HepG2 (cell line): ENCODE data around the gene TSEN54. TPM values are rescaled to one million over a fixed set of nuclear protein-coding genes. Genes with fewer than 3 reads are reported as not detected.

Experiments
- ARNT2 ChIP-seq: sonication (generic); formaldehyde crosslinking; IDR thresholded peaks from 2 replicates; pipeline ENCODE4 v1.8.0; 2022; ENCODE audit warnings: mild to moderate bottlenecking, low read depth, missing genetic modification reagents, moderate library complexity
- ATF2 ChIP-seq: sonication (generic); formaldehyde crosslinking; IDR thresholded peaks from 2 replicates; pipeline ENCODE4 v1.4.0; 2020; ENCODE audit warnings: missing genetic modification reagents
- ATF7-NPFF ChIP-seq: sonication (generic); formaldehyde crosslinking; IDR thresholded peaks from 2 replicates; pipeline ENCODE4 v1.8.1; 2023; ENCODE audit warnings: mild to moderate bottlenecking, low read depth, missing genetic modification reagents, moderate library complexity
- CENPT ChIP-seq: sonication (generic); formaldehyde crosslinking; IDR thresholded peaks from 2 replicates; pipeline ENCODE4 v1.8.0; 2022; ENCODE audit warnings: low read depth, mild to moderate bottlenecking, moderate library complexity, missing genetic modification reagents
- EP300 ChIP-seq, 3 experiments: sonication (generic) in 1 of 3; formaldehyde crosslinking in 1 of 3; IDR thresholded peaks; 2 replicates each; pipeline versions ENCODE4 v1.5.1 to v1.6.1; 2011 to 2020; ENCODE audit warnings: low read depth in 2 of 3, low read length in 2 of 3, borderline replicate concordance in 1 of 3, improper control_type of control experiment in 1 of 3, mild to moderate bottlenecking in 1 of 3, missing genetic modification reagents in 1 of 3, moderate library complexity in 1 of 3
- HMG20A ChIP-seq: IDR thresholded peaks from 2 replicates; pipeline ENCODE4 v1.6.1; 2016; ENCODE audit warnings: borderline replicate concordance
- MAFK ChIP-seq, 2 experiments: IDR thresholded peaks in 1 of 2; conservative IDR thresholded peaks in 1 of 2; 2 replicates each; pipeline ENCODE4 v1.6.1; 2011; ENCODE audit warnings: improper control_type of control experiment in 2 of 2, low read length in 2 of 2
- MXI1 ChIP-seq: IDR thresholded peaks from 3 replicates; pipeline ENCODE4 v1.6.1; 2012; ENCODE audit warnings: low read depth, low read length, inconsistent platforms, borderline replicate concordance
- NR1H2 ChIP-seq: sonication (generic); formaldehyde crosslinking; IDR thresholded peaks from 2 replicates; pipeline ENCODE4 v1.8.1; 2022; ENCODE audit warnings: low read depth, missing genetic modification reagents, borderline replicate concordance
- NR3C1 ChIP-seq: sonication (generic); formaldehyde crosslinking; IDR thresholded peaks from 2 replicates; pipeline ENCODE4 v1.4.0; 2020; ENCODE audit warnings: missing genetic modification reagents
- POGZ ChIP-seq: sonication (generic); formaldehyde crosslinking; IDR thresholded peaks from 2 replicates; pipeline ENCODE4 v1.4.0; 2020; ENCODE audit warnings: mild to moderate bottlenecking, missing genetic modification reagents
- POLR2A ChIP-seq, 2 experiments: IDR thresholded peaks; 2 replicates each; pipeline ENCODE4 v1.6.1; 2011; ENCODE audit warnings: low read depth in 2 of 2, low read length in 2 of 2, mild to moderate bottlenecking in 1 of 2, moderate library complexity in 1 of 2; ENCODE audit not compliant: insufficient read depth in 1 of 2
- POLR2AphosphoS5 ChIP-seq: IDR thresholded peaks from 2 replicates; pipeline ENCODE4 v1.6.1; 2012; ENCODE audit warnings: low read depth, low read length
- RAD21 ChIP-seq: fragments of 450-650 bp; formaldehyde crosslinking; IDR thresholded peaks from 2 replicates; pipeline ENCODE4 v1.5.0; 2020; ENCODE audit warnings: mild to moderate bottlenecking
- SPEN ChIP-seq: sonication (generic); formaldehyde crosslinking; IDR thresholded peaks from 2 replicates; pipeline ENCODE4 v1.5.1; 2020; ENCODE audit warnings: low read depth, mild to moderate bottlenecking, missing genetic modification reagents
- SRF ChIP-seq: IDR thresholded peaks from 2 replicates; pipeline ENCODE4 v1.6.1; 2011; ENCODE audit warnings: mild to moderate bottlenecking, low read depth, low read length, moderate library complexity
- TAF15 ChIP-seq: fragments of 200-400 bp; formaldehyde crosslinking; IDR thresholded peaks from one replicate; pipeline ENCODE4 v1.6.1; 2018; ENCODE audit warnings: mild to moderate bottlenecking, low read depth, low read length; ENCODE audit not compliant: poor library complexity, severe bottlenecking
- TRIM24 ChIP-seq: sonication (generic); formaldehyde crosslinking; IDR thresholded peaks from 2 replicates; pipeline ENCODE4 v1.8.0; 2022; ENCODE audit warnings: mild to moderate bottlenecking, missing genetic modification reagents
- ZIK1 ChIP-seq: sonication (generic); formaldehyde crosslinking; IDR thresholded peaks from 2 replicates; pipeline ENCODE4 v1.5.0; 2020; ENCODE audit warnings: mild to moderate bottlenecking, low read depth, missing genetic modification reagents, borderline replicate concordance
- ZNF296 ChIP-seq: sonication (generic); formaldehyde crosslinking; conservative IDR thresholded peaks from 2 replicates; pipeline ENCODE4 v1.5.0; 2020; ENCODE audit warnings: mild to moderate bottlenecking, missing genetic modification reagents
- ZNF574 ChIP-seq: sonication (generic); formaldehyde crosslinking; IDR thresholded peaks from 2 replicates; pipeline ENCODE4 v1.4.0; 2020; ENCODE audit warnings: missing genetic modification reagents
- ZNF577 ChIP-seq: sonication (generic); formaldehyde crosslinking; IDR thresholded peaks from 2 replicates; pipeline ENCODE4 v1.4.0; 2020; ENCODE audit warnings: mild to moderate bottlenecking, low read depth, missing genetic modification reagents, borderline replicate concordance
- ZNF674 ChIP-seq: sonication (generic); formaldehyde crosslinking; IDR thresholded peaks from 2 replicates; pipeline ENCODE4 v1.5.0; 2020; ENCODE audit warnings: low read depth, mild to moderate bottlenecking, missing genetic modification reagents
- ZNF772 ChIP-seq: sonication (generic); formaldehyde crosslinking; IDR thresholded peaks from 2 replicates; pipeline ENCODE4 v1.5.0; 2020; ENCODE audit warnings: mild to moderate bottlenecking, missing genetic modification reagents
- ZNF879 ChIP-seq: sonication (generic); formaldehyde crosslinking; IDR thresholded peaks from 2 replicates; pipeline ENCODE4 v1.8.1; 2023; ENCODE audit warnings: missing genetic modification reagents
- polyA plus RNA-seq, 8 experiments: library from polyadenylated mRNA; depleted of rRNA in 3 of 8; stranded (reverse) in 7 of 8; unstranded in 1 of 8; fragments of >200 nt; fragmentation: Illumina TruSeq in 4 of 8; extraction: Trizol in 4 of 8; gene quantifications; 2 replicates each; pipeline versions ENCODE4 v1.2.1 to v1.2.3, GENCODE V29; 2011 to 2016; ENCODE audit warnings: low read depth in 4 of 8, missing spikeins in 1 of 8, mixed read lengths in 1 of 8; ENCODE audit not compliant: insufficient read depth in 1 of 8
- total RNA-seq, 5 experiments: library from RNA; depleted of rRNA; stranded (reverse); fragments of >200 nt; fragmentation: Illumina TruSeq; extraction: Trizol; gene quantifications; 2 replicates each; pipeline ENCODE4 v1.2.3, GENCODE V29; 2016; ENCODE audit warnings: low read depth in 1 of 5

The TSEN54 gene
- total and polyA plus RNA-seq, 2 of the 13 experiments (the other 11 are each of a cell fraction or from before 2014, with no cell fraction given) = 62.9 to 63.3 TPM

DNA sequence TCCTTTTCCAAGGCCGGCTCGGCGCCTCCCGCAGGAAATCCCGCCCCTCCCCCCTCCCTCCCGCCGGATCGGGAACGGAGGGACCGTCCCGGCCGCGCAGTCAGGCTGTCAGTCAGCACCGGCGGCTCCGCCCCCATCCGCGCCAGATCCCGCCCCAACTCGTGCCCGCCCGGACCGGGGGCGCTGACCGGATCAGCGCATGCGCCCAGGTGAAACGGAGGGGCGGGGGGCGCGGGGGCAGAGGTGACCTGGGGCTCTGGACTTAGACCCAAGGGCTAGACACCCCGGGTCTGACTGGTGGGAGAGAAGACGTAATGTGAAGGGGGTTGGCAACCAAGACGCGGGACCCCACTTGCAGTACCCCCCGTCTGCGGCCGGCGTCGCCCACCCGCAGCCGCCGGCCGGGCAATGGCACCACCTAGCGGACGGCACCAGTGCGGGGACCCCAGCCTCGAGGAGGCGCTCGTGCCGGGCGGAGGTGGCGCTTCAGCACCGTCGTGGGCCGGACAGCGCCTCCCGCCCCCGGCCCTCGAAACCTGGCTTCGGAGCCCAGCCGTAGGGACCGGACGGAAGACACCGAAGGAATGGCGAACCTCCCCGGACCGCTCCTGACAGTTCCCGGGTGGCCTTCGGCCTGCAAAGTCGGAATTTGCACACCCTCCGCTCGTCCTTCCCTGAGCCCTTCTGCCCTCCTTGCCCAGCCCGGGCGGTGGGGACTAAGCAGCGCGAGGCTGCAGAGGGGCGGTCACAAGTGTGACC lies 653 bp upstream of the TSEN54 start, which contains the start of gene CASKIN2 (continued):
- 0 out of 2 replicates have a peak, but pooled peaks have one; percentile 8 for TF ChIP-seq HMG20A (CRISPR knock-in tag)
- peak; percentile 99 for TF ChIP-seq RAD21 (CRISPR knock-in tag)
- no peak for TF ChIP-seq NR1H2 (CRISPR knock-in tag)
- no peak for TF ChIP-seq POLR2A (IDR thresholded peaks at IDR 0.05; ENCODE audit: insufficient read depth in 1 of 2, low read depth in 2 of 2, low read length in 2 of 2)
- TF ChIP-seq CENPT (CRISPR knock-in tag) = peak; percentile 64; the same call in 1 of the 2 replicates
- TF ChIP-seq MAFK (conservative IDR thresholded peaks at IDR 0.05 in 1 of 2, IDR thresholded peaks at IDR 0.05 in 1 of 2; ENCODE audit: low read length in 2 of 2) = no peak
- peak; percentile 85; the same call in 1 of the 2 replicates for TF ChIP-seq ATF7-NPFF (CRISPR knock-in tag)
- 0 out of 2 replicates have a peak, but pooled peaks have one; percentile 90 for TF ChIP-seq ZNF577 (CRISPR knock-in tag)
- peak; percentile 88 for TF ChIP-seq SPEN
- TF ChIP-seq TRIM24 (CRISPR knock-in tag) = no peak
- TF ChIP-seq NR3C1 = 0 out of 2 replicates have a peak, but pooled peaks have one; percentile 88
- peak; percentile 78 for TF ChIP-seq ATF2 (CRISPR knock-in tag)
- no peak; the same call in 1 of the 2 replicates for TF ChIP-seq ZNF574 (CRISPR knock-in tag)
- TF ChIP-seq ZNF772 (CRISPR knock-in tag) = peak; percentile 99
- TF ChIP-seq EP300 (IDR thresholded peaks at IDR 0.05; ENCODE audit: low read depth in 2 of 2, low read length in 2 of 2) = 0 out of 4 replicates have a peak, but pooled peaks of 1 of the 2 experiments have one; percentile 4
- TF ChIP-seq EP300 (CRISPR knock-in tag; IDR thresholded peaks at IDR 0.05; ENCODE audit: borderline replicate concordance) = no peak; the same call in 1 of the 2 replicates
- TF ChIP-seq POGZ (CRISPR knock-in tag) = peak; percentile 45; the same call in 1 of the 2 replicates
- peak; percentile 19 for TF ChIP-seq TAF15
- peak; percentile 96 for TF ChIP-seq MXI1
- TF ChIP-seq ZNF674 = no peak
- no peak for TF ChIP-seq POLR2AphosphoS5
- TF ChIP-seq ZIK1 = peak; percentile 98
- peak; percentile 96 for TF ChIP-seq ZNF296 (CRISPR knock-in tag)
- peak; percentile 97 for TF ChIP-seq ZNF879 (CRISPR knock-in tag)
- TF ChIP-seq SRF = peak; percentile 49; the same call in 1 of the 2 replicates
- TF ChIP-seq ARNT2 (CRISPR knock-in tag) = peak; percentile 90; the same call in 1 of the 2 replicates
